Body of pancreas (tissue), 4 donors: Measurements from ENCODE around the gene KLK5. TPM values are rescaled to one million over a fixed set of nuclear protein-coding genes. Genes with fewer than 3 reads are reported as not detected.

Source experiments
- ATAC-seq: fragments of 150-250 bp; one replicate; pipeline ENCODE4 v1.9.1; 2016
- DNase-seq, 4 donors: peaks; one replicate each; pipeline ENCODE4 v3.0.0-alpha.2; 2019
- H3K27ac ChIP-seq, 4 donors: fragments of 200-600 bp; sonication (generic); 1 replicate in 3 of 4; 2 replicates in 1 of 4; pipeline versions ENCODE4 v1.5.1 to v1.6.1; 2016 to 2019; ENCODE audit warnings: mild to moderate bottlenecking in 1 of 4, mixed read lengths in 1 of 4, moderate library complexity in 1 of 4
- H3K27me3 ChIP-seq, 2 donors: fragments of 200-600 bp; sonication (generic); one replicate each; pipeline ENCODE4 v1.6.0; 2016; ENCODE audit warnings: mild to moderate bottlenecking in 1 of 2
- H3K36me3 ChIP-seq, 2 donors: fragments of 200-600 bp; sonication (generic); replicated peaks in 1 of 2; 2 replicates each; pipeline ENCODE4 v1.5.1; 2016; ENCODE audit warnings: low read depth in 2 of 2; ENCODE audit not compliant: insufficient read depth in 1 of 2
- H3K4me1 ChIP-seq: fragments of 200-600 bp; sonication (generic); one replicate; pipeline ENCODE4 v1.6.0; 2016
- H3K4me3 ChIP-seq, 2 donors: fragments of 200-600 bp; sonication (generic); 1 replicate in 1 of 2; 2 replicates in 1 of 2; pipeline ENCODE4 v1.5.1; 2016 to 2019
- H3K9me3 ChIP-seq, 3 donors: fragments of 200-600 bp; sonication (generic); 1 replicate in 2 of 3; 2 replicates in 1 of 3; pipeline ENCODE4 v1.5.1; 2016
- CTCF ChIP-seq, 7 experiments: fragments of 450-650 bp in 4 of 7; fragments of 200-600 bp in 3 of 7; sonication (generic) in 3 of 7; IDR thresholded peaks; one replicate each; pipeline ENCODE4 v1.5.1; 2016 to 2019; ENCODE audit warnings: antibody characterized with exemption in 7 of 7
- POLR2A ChIP-seq, 3 donors: fragments of 450-650 bp; IDR thresholded peaks; one replicate each; pipeline ENCODE4 v1.6.1; 2016; ENCODE audit warnings: antibody characterized with exemption in 3 of 3, mild to moderate bottlenecking in 2 of 3
- WGBS, 2 donors: methylation state at CpG; one replicate each; pipeline ENCODE4 v1.1.5; 2017; 5-methylcytosine and 5-hydroxymethylcytosine counted together
- intact Hi-C: fragments of 100-400 bp; cut with DNase I; formaldehyde crosslinking; loops from one replicate; pipeline ENCODE4 v1.15.1; 2023
- total RNA-seq, 2 donors: library from RNA; depleted of rRNA; stranded (reverse); fragments of >200 nt; gene quantifications; one replicate each; pipeline ENCODE4 v1.1.0, GENCODE V29; 2016

The KLK5 gene
- total RNA-seq, 2 donors from 2014 or later = not detected

GRCh38 chr19:50983625-50984292 lies 30.9 kb upstream of the KLK5 start, which contains the start of gene KLK7:
Gene KLK7 (minus strand): TSS chr19:50983917. CDS start chr19:50982399, 1,518 bp downstream.
- Histone ChIP-seq H3K4me3 (no peak within 1 kb of the TSS), H3K36me3 (no peaks in the 10 kb centered on the region), H3K4me1 (no peaks in the 10 kb centered on the region), H3K27ac (no peak within 1 kb of the TSS), H3K27me3 (no peaks in the 10 kb centered on the region), H3K9me3 (no peaks in the 10 kb centered on the region)
- intact Hi-C loops = no loop called here
- no peak for DNase-seq
- WGBS, 2 donors = 8 to 10% methylated on average over 16 to 28 of the region's 28 CpGs
- TF ChIP-seq CTCF (IDR thresholded peaks at IDR 0.05) (no peak), POLR2A (IDR thresholded peaks at IDR 0.05) (no peak)
- no peak for ATAC-seq

- no peaks in the 10 kb centered on the region for H3K4me1 ChIP-seq
- 58 to 69% methylated on average over 3 to 4 of the region's 4 CpGs for WGBS, 2 donors
- no peaks in the 10 kb centered on the region for H3K27me3 ChIP-seq
- intact Hi-C loops = no loop called here
- H3K36me3 ChIP-seq = no peaks in the 10 kb centered on the region
- TF ChIP-seq POLR2A (IDR thresholded peaks at IDR 0.05) = no peak
- TF ChIP-seq CTCF (IDR thresholded peaks at IDR 0.05) = no peak
- H3K9me3 ChIP-seq = no peaks in the 10 kb centered on the region
- no peak overlapping the region for H3K27ac ChIP-seq
- DNase-seq (no peak), ATAC-seq (no peak)
- H3K4me3 ChIP-seq = no peak overlapping the region
Observed at GRCh38 chr19:50982186-50982585, 29.3 kb upstream of the KLK5 start.

GRCh38 chr19:50981587-50982146 lies 28.8 kb upstream of the KLK5 start:
- no peaks in the 10 kb centered on the region for H3K27me3 ChIP-seq
- H3K27ac ChIP-seq = no peak overlapping the region
- WGBS, 2 donors = 45 to 52% methylated on average over 11 of the region's 11 CpGs
- DNase-seq = no peak
- intact Hi-C loops = no loop called here
- TF ChIP-seq CTCF (IDR thresholded peaks at IDR 0.05) (no peak), POLR2A (IDR thresholded peaks at IDR 0.05) (no peak)
- no peak for ATAC-seq
- H3K36me3 ChIP-seq = no peaks in the 10 kb centered on the region
- H3K4me1 ChIP-seq = no peaks in the 10 kb centered on the region
- H3K4me3 ChIP-seq = no peak overlapping the region
- H3K9me3 ChIP-seq = no peaks in the 10 kb centered on the region

DNA sequence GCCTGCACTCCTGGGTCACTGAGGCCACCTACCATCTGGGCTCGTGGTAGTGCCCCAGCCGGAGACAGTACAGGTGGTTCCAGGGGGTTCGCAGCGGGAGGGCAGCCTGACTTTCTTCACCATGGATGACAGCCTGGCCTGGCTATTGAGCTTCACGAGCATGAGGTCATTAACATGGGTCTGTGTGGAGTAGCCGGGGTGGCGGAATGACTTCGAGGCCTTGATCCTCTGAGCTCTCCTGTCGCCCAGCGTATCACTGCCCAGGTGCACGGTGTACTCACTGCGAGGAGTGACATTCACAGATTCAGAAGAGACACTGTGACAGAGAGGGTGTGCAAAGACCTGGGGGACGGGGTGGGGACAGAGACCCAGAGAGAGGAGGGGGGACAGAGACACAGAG lies 27.4 kb upstream of the KLK5 start:
- intact Hi-C loops = no loop called here
- TF ChIP-seq CTCF (IDR thresholded peaks at IDR 0.05) (no peak), POLR2A (IDR thresholded peaks at IDR 0.05) (no peak)
- no peaks in the 10 kb centered on the region for H3K4me1 ChIP-seq
- H3K36me3 ChIP-seq = no peaks in the 10 kb centered on the region
- 43 to 46% methylated on average over 8 to 13 of the region's 13 CpGs for WGBS, 2 donors
- H3K4me3 ChIP-seq = no peak overlapping the region
- ATAC-seq (no peak), DNase-seq (no peak)
- no peaks in the 10 kb centered on the region for H3K27me3 ChIP-seq
- no peak overlapping the region for H3K27ac ChIP-seq
- no peaks in the 10 kb centered on the region for H3K9me3 ChIP-seq

- no peak for TF ChIP-seq CTCF (IDR thresholded peaks at IDR 0.05)
- TF ChIP-seq POLR2A (IDR thresholded peaks at IDR 0.05) = no peak
- Histone ChIP-seq H3K27ac (no peak overlapping the region), H3K27me3 (no peaks in the 10 kb centered on the region), H3K4me3 (no peak overlapping the region), H3K36me3 (no peaks in the 10 kb centered on the region), H3K9me3 (no peaks in the 10 kb centered on the region), H3K4me1 (no peaks in the 10 kb centered on the region)
- intact Hi-C loops = no loop called here
- no peak for ATAC-seq
- 32 to 39% methylated on average over 6 to 8 of the region's 8 CpGs for WGBS, 2 donors
- DNase-seq = no peak
Observed at GRCh38 chr19:50979758-50980157, 26.9 kb upstream of the KLK5 start.
